Stimulated activated CD8-positive, alpha-beta memory T cell treated with anti-CD3 and anti-CD28 coated beads, Interleukin-12 subunit alpha, Interleukin-12 subunit beta, amount 100 ng/mL, for 1 hour (primary cell): ENCODE data around the gene CSTA.
"Not testable (repeated sequence)": the region's sequence is repeated elsewhere in the genome, so short reads cannot be mapped to it uniquely, and the experiment has no call there.

Source experiments
- DNase-seq: peaks from one replicate; pipeline ENCODE4 v3.0.0-alpha.2; 2020; ENCODE audit warnings: low read depth

Gene CSTA

GRCh38 chr3:122322095-122323075 is 2.7 kb upstream of the CSTA start:
- DNase-seq, result no peak

GRCh38 chr3:122325769-122326168 is 721 bp downstream of the CSTA start:
- DNase-seq, result no peak

- no peak for DNase-seq
Measured at GRCh38 chr3:122331886-122332285, 6.8 kb downstream of the CSTA start.

GRCh38 chr3:122332551-122332950 is 7.5 kb downstream of the CSTA start:
- DNase-seq, result no peak

DNA sequence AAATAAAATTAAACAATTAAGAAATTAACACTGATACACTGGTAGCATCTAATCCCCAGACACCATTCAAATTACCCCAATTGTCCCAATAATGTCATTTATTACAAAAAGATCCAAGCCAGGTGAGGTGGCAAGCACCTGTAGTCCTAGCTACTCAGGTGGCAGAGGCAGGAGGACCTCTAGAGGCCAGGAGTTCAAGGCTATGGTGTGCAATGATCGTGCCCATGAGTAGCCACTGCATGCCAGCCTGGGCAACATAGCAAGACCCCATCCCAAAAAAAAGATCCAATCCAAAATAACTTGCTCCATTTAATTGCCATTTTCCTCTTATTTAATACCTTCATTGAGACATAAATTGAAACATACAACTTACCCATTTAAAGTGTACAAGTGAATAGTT is 17.8 kb downstream of the CSTA start:
- no peak for DNase-seq

GRCh38 chr3:122343654-122344053 is 18.6 kb downstream of the CSTA start:
- no peak for DNase-seq

DNA sequence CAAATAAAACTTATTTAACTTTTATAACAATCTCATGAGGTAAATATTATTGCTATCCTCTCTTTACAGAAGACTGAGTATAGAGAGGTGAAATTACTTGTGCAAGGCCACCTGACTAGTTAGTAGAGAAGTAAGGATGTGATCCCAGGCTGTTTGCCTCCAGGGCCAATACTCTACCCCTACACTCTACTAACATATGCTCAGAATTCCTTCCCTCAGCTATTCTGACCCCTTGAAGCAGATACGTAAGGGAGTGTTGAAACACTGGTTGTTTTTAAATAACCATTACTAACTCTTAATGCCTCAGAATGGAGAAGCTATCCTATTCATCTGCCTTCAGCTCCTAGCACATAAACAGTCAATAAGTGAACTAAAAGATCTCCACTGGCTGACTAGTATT is 24.1 kb downstream of the CSTA start:
- no peak for DNase-seq

DNA sequence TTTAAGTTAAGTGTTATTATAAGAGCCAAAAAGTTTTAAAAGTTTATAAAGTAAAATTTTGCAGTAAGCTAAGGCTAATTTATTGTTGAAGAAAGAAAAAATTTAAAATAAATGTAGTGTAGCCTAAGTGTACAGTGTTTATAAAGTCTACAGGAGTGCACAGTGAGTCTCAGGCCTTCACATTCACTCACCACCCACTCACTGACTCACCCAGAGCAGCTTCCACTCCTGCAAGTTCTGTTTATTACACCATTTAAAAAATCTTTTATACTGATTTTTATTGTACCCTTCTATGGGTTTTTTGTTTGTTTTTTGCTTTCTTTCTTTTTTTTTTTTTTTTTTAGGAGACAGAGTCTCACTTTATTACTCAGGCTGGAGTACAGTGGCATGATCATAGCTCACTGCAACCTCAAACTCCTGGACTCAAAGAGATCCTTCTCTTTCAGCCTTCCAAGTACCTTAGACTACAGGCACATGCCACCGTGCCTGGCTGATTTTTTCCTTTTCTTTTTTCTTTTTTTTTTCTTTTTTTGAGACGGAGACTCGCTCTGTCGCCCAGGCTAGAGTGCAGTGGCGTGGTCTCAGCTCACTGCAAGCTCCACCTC is 25.9 kb downstream of the CSTA start:
- no peak for DNase-seq

GRCh38 chr3:122351612-122352011 is 26.6 kb downstream of the CSTA start:
- no peak for DNase-seq

DNA sequence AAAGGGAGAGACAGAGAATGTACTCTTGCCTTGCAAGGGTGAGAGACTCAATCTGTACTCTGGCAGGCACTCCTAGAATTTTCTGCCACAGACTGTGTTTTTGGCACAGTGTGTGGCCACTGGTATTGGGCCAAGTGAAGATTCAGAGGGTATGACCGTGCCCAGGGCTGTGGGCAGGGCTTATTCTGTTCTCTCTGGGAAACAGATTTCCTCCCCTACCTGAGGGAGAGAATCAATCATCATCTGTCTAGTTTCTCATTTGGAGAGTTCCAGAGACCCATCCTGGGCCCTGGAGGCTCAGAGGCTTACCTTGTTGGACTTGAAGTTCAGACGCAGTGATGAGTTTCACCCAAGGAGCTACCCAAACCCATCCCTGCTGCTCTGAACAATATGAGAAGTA is 28.2 kb downstream of the CSTA start:
- no peak for DNase-seq

- DNase-seq, result no peak
Measured at GRCh38 chr3:122353893-122354401, 28.9 kb downstream of the CSTA start.

DNA sequence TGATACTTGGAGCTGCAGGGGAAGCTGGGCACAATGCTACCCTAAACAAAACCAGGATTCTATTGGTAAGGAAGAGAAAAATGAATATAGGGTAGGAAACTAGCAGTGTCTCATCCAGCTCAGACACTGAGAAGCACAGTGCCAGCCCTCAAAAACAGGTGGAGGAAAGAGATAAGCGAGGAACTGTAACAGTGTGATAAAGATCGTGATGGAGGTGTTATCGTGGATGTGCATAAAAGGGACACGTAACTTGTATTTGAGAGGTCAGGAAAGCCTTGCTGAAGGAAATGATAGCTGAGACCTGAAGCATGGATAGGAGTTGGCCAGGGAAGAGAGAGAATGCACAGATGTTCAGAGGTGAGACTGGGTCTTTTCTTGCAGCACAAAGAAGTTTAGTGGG is 30.6 kb downstream of the CSTA start:
- no peak for DNase-seq

DNA sequence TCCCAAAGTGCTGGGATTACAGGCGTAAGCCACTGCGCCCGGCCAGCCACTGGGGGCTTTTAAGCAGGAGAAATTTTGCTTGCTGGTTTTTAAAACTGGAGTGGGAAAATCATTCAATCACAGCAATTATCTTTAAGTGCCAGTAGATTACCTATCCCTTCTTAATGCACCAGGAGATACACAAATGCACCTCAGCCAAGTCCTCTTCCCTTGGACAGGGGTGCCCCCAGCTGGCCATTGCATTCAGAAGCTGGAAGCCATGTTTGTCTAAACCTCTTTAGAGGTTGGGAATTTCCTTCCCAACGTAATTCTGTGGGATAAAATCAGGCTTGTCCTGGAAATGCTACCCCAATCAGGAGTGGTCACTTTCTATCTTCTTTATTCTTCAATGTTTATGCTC is 31.4 kb downstream of the CSTA start:
- no peak for DNase-seq

DNA sequence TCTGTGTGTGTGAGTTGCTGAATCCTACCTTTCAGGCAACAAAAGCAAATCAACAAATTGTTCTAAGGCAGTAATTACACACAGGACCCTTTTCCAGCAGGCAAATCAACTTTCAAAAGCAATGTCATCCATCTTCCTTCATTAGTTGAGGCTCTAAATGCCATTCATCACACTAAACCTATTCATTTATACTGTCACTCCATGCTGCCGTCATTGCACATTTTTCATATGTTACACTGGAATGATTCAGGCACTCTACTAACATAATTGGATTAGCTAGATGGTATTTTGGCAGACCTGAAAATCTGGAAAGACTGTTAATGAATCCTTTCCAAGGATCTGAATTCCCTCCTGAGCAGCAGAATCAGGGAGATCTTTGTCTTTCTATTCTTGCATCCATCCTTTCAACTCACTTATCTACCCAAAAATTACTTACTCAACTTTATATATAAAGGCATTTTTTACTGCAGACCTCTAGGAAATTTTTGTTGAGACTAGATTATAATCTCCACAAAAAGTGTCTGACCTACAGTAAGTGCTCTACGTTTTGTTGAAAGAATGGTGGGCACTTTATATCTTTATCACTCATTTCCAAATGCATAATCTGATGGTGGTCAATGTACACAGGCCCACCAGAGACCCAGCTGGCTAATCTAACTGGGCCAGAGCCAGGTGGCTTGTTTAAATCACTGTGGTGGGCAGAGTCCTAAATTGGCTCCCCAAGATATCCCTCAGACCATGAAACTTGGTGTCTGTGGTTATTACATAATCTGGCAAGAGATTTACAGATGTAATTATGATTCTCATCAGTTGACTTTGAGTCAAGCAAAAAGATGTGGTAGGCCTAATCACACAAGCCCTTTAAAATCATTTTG is 33.0 kb downstream of the CSTA start:
- DNase-seq, result no peak

DNA sequence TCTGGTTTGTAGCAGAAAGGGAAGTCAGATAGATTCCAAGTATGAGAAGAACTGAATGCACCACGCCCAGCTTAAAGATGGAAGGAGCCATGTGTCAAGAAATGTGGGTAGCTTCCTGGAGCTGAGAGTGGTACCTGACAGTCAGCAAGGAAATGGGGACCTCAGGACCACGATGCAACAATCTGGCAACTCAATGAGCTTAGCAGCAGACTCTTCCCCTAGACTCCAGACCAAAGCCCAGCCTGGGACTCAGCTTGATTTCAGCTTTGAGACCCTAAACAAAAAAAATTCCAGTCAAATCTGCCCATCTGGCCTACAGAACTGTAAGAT is 33.6 kb downstream of the CSTA start:
- DNase-seq, result no peak

- DNase-seq, result no peak
Measured at GRCh38 chr3:122362026-122362425, 37.0 kb downstream of the CSTA start.

GRCh38 chr3:122364490-122364889 is 39.4 kb downstream of the CSTA start:
- DNase-seq, result no peak

- no peak for DNase-seq
Measured at GRCh38 chr3:122365073-122365472, 40.0 kb downstream of the CSTA start.

- DNase-seq, result not testable (repeated sequence)
Measured at GRCh38 chr3:122365582-122366378, 40.7 kb downstream of the CSTA start.

- DNase-seq, result no peak
Measured at GRCh38 chr3:122366379-122366749, 41.3 kb downstream of the CSTA start.

DNA sequence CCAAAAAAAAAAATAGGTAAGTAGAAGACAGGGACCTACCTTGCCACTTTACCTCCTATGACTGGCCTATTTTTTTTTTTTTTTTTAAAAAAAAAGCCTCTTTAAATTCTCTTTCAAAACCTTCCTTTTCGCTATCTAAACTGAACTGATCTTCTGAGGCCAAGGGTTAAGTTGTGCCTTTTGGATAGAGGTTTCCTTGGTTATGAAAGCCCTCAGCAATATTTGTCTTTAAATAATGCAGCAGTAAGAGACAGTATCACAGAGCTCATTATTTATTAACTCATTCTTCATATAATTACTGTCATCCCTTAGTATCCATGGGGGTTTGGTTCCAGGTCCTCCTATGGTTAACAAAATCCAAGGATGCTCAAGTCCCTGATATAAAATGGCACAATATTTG is 49.0 kb downstream of the CSTA start:
- DNase-seq, result no peak

- DNase-seq, result no peak
Measured at GRCh38 chr3:122377975-122378374, 52.9 kb downstream of the CSTA start.
